Kidney (tissue), 14 donors: ENCODE data around the gene RNASE2. TPM values are rescaled to one million over a fixed set of nuclear protein-coding genes. Genes with fewer than 3 reads are reported as not detected.

ENCODE experiments used
- DNase-seq, 5 donors: peaks; one replicate each; pipeline ENCODE4 v3.0.0-alpha.2; 2013 to 2020
- FAIRE-seq: peaks from 2 replicates; lab custom pipeline; 2012; peaks lifted over from hg19 to GRCh38; lab: Jason Lieb, UNC
- H3K27ac ChIP-seq, 2 donors: one replicate each; pipeline ENCODE4 v1.7.0; 2013; ENCODE audit warnings: low read depth in 2 of 2, low read length in 2 of 2, inconsistent platforms in 1 of 2
- H3K27me3 ChIP-seq: one replicate; pipeline ENCODE4 v1.7.1; 2013; ENCODE audit warnings: low read length, inconsistent platforms; ENCODE audit not compliant: control insufficient read depth, insufficient read depth
- H3K36me3 ChIP-seq, 3 donors: one replicate each; pipeline versions ENCODE4 v1.7.0 to v1.7.1; 2013; ENCODE audit warnings: low read length in 3 of 3, control low read depth in 1 of 3, inconsistent platforms in 1 of 3; ENCODE audit not compliant: insufficient read depth in 3 of 3, control insufficient read depth in 2 of 3
- H3K4me1 ChIP-seq, 3 donors: one replicate each; pipeline versions ENCODE4 v1.7.0 to v1.7.1; 2013; ENCODE audit warnings: low read length in 3 of 3, inconsistent platforms in 1 of 3, low read depth in 1 of 3; ENCODE audit not compliant: control insufficient read depth in 2 of 3, insufficient read depth in 2 of 3
- H3K4me3 ChIP-seq, 3 donors: one replicate each; pipeline versions ENCODE4 v1.7.0 to v1.8.1; 2013; ENCODE audit warnings: low read length in 3 of 3, control low read depth in 1 of 3, inconsistent platforms in 1 of 3
- H3K9ac ChIP-seq, 3 donors: one replicate each; pipeline versions ENCODE4 v1.7.0 to v1.7.1; 2013; ENCODE audit warnings: low read length in 3 of 3, control low read depth in 1 of 3, inconsistent platforms in 1 of 3
- H3K9me3 ChIP-seq, 3 donors: one replicate each; pipeline versions ENCODE4 v1.7.0 to v1.7.1; 2013; ENCODE audit warnings: low read length in 3 of 3, control low read depth in 1 of 3, inconsistent platforms in 1 of 3; ENCODE audit not compliant: control insufficient read depth in 2 of 3, insufficient read depth in 1 of 3
- CTCF ChIP-seq: IDR thresholded peaks from 3 replicates; pipeline ENCODE4 v1.5.1; 2012; ENCODE audit warnings: mild to moderate bottlenecking, moderate library complexity, borderline replicate concordance; ENCODE audit not compliant: insufficient read depth; ENCODE audit errors: extremely low read depth
- intact Hi-C: fragments of 100-400 bp; cut with DNase I; formaldehyde crosslinking; loops from one replicate; pipeline ENCODE4 v1.11.1; 2022
- polyA plus RNA-seq: library from polyadenylated mRNA; stranded (reverse); fragments of 350-450 nt; fragmentation: Illumina TruSeq; extraction: RNeasy Lipid Tissue Mini Kit (QIAGEN cat#74804); gene quantifications from one replicate; pipeline ENCODE4 v1.2.3, GENCODE V29; 2014; ENCODE audit warnings: low read depth, low replicate concordance; ENCODE audit not compliant: insufficient read depth
- total RNA-seq: library from RNA; stranded (reverse); fragmentation: NEBNext Ultra II Directional; extraction: Animal tissue kit (Norgen Biotek cat#: 25700); gene quantifications from one replicate; pipeline ENCODE4 v1.2.1, GENCODE V29; 2021
- donor health status: control.
- donor health status: control.
- donor health status: control.
- donor health status: control.
- donor health status: control.
- donor health status: DM: yes; HTN: yes; CAD: no.
- donor health status: Normal renal cell carcinoma (clear cell type).

The RNASE2 gene
- total and polyA plus RNA-seq, 2 donors from 2014 or later = 2.4 to 4.3 TPM

- Histone ChIP-seq H3K27me3 (no peaks in the 10 kb centered on the region), H3K27ac (no peak overlapping the region), H3K9me3 (no peaks in the 10 kb centered on the region), H3K4me3 (no peak overlapping the region), H3K36me3 (peaks cover 4 to 29% (median 22%) of the 10 kb centered on the region in 3 donors), H3K9ac (no peak overlapping the region), H3K4me1 (no peaks in the 10 kb centered on the region)
- no peak for TF ChIP-seq CTCF
- no peak for DNase-seq
- no peak for FAIRE-seq
- intact Hi-C loops = no loop called here
These were observed 44.3 kb downstream of the RNASE2 start for GRCh38 chr14:20999591-20999990.

GRCh38 chr14:21001218-21001617 lies 45.9 kb downstream of the RNASE2 start:
- intact Hi-C loops = no loop called here
- H3K36me3 ChIP-seq = peaks cover 0 to 13% (median 6%) of the 10 kb centered on the region in 3 donors
- no peak for TF ChIP-seq CTCF
- FAIRE-seq (no peak), DNase-seq (no peak)
- H3K27ac ChIP-seq = no peak overlapping the region
- H3K9me3 ChIP-seq = no peaks in the 10 kb centered on the region
- no peaks in the 10 kb centered on the region for H3K4me1 ChIP-seq
- no peak overlapping the region for H3K4me3 ChIP-seq
- no peaks in the 10 kb centered on the region for H3K27me3 ChIP-seq
- no peak overlapping the region for H3K9ac ChIP-seq

GRCh38 chr14:21003788-21004346 lies 48.6 kb downstream of the RNASE2 start:
- intact Hi-C loops = no loop called here
- no peak overlapping the region for H3K27ac ChIP-seq
- no peaks in the 10 kb centered on the region for H3K9me3 ChIP-seq
- TF ChIP-seq CTCF = no peak
- H3K9ac ChIP-seq = no peak overlapping the region
- DNase-seq = no peak
- H3K4me3 ChIP-seq = no peak overlapping the region
- no peak for FAIRE-seq
- no peaks in the 10 kb centered on the region for H3K27me3 ChIP-seq
- H3K4me1 ChIP-seq = no peaks in the 10 kb centered on the region
- H3K36me3 ChIP-seq = no peaks in the 10 kb centered on the region

Other genes starting within 250 kb of the RNASE2 start
- gene EDDM3A, start 209.6 kb upstream of the RNASE2 start, total RNA-seq = not detected
- gene EDDM3A, start 209.6 kb upstream of the RNASE2 start, polyA plus RNA-seq = 1.8 TPM
- gene EDDM3B, start 187.1 kb upstream of the RNASE2 start, total RNA-seq = not detected
- gene EDDM3B, start 187.1 kb upstream of the RNASE2 start, polyA plus RNA-seq = not detected
- gene RNASE6, start 174.2 kb upstream of the RNASE2 start, total RNA-seq = 15.4 TPM
- 6.0 TPM for gene RNASE6, start 174.2 kb upstream of the RNASE2 start, polyA plus RNA-seq
- 201 TPM for gene RNASE1, start 152.6 kb upstream of the RNASE2 start, total RNA-seq
- 476 TPM for gene RNASE1, start 152.6 kb upstream of the RNASE2 start, polyA plus RNA-seq
- 0.38 TPM for gene RNASE3, start 64.1 kb upstream of the RNASE2 start, total RNA-seq
- gene RNASE3, start 64.1 kb upstream of the RNASE2 start, polyA plus RNA-seq = not detected
- 53.2 TPM for gene METTL17, start 34.5 kb downstream of the RNASE2 start, total RNA-seq
- gene METTL17, start 34.5 kb downstream of the RNASE2 start, polyA plus RNA-seq = 68.6 TPM
- gene SLC39A2, start 43.8 kb downstream of the RNASE2 start, total RNA-seq = not detected
- gene SLC39A2, start 43.8 kb downstream of the RNASE2 start, polyA plus RNA-seq = not detected
- gene NDRG2, start 69.6 kb downstream of the RNASE2 start, total RNA-seq = 86.2 TPM
- gene NDRG2, start 69.6 kb downstream of the RNASE2 start, polyA plus RNA-seq = 209 TPM
- gene TPPP2, start 74.7 kb downstream of the RNASE2 start, total RNA-seq = not detected
- 1.3 TPM for gene TPPP2, start 74.7 kb downstream of the RNASE2 start, polyA plus RNA-seq
- not detected for gene RNASE13, start 79.3 kb downstream of the RNASE2 start, total RNA-seq
- gene RNASE13, start 79.3 kb downstream of the RNASE2 start, polyA plus RNA-seq = not detected
- not detected for gene RNASE7, start 86.9 kb downstream of the RNASE2 start, total RNA-seq
- gene RNASE7, start 86.9 kb downstream of the RNASE2 start, polyA plus RNA-seq = not detected
- gene RNASE8, start 102.3 kb downstream of the RNASE2 start, total RNA-seq = not detected
- gene RNASE8, start 102.3 kb downstream of the RNASE2 start, polyA plus RNA-seq = not detected
- 25.6 TPM for gene ARHGEF40, start 114.8 kb downstream of the RNASE2 start, total RNA-seq
- 15.9 TPM for gene ARHGEF40, start 114.8 kb downstream of the RNASE2 start, polyA plus RNA-seq
- gene ZNF219, start 143.2 kb downstream of the RNASE2 start, total RNA-seq = 24.6 TPM
- gene ZNF219, start 143.2 kb downstream of the RNASE2 start, polyA plus RNA-seq = 12.6 TPM
- gene TMEM253, start 145.6 kb downstream of the RNASE2 start, total RNA-seq = 0.41 TPM
- gene TMEM253, start 145.6 kb downstream of the RNASE2 start, polyA plus RNA-seq = 0.43 TPM
- not detected for gene OR5AU1, start 200.6 kb downstream of the RNASE2 start, total RNA-seq
- gene OR5AU1, start 200.6 kb downstream of the RNASE2 start, polyA plus RNA-seq = not detected